OCI-LY3 (cell line): ENCODE measurements around the gene ALPG.

ENCODE experiments used
- H2AFZ ChIP-seq: fragments of 200-600, 300-600 bp; shearing (Covaris generic); 2 replicates; pipeline ENCODE4 v1.6.0; 2014; ENCODE audit warnings: antibody characterized with exemption, low read depth, low read length
- H3K27ac ChIP-seq: fragments of 200-600, 300-600 bp; sonication (generic); 2 replicates; pipeline ENCODE4 v1.5.1; 2014; ENCODE audit warnings: mild to moderate bottlenecking, low read length, moderate library complexity, mixed read lengths
- H3K27me3 ChIP-seq: fragments of 200-600, 300-600 bp; sonication (generic); 2 replicates; pipeline ENCODE4 v1.6.1; 2014; ENCODE audit warnings: low read depth, low read length, mixed read lengths
- H3K36me3 ChIP-seq: fragments of 200-600, 300-600 bp; sonication (generic); replicated peaks from 2 replicates; pipeline ENCODE3; 2014; ENCODE audit warnings: low read depth, low read length, mixed read lengths
- H3K4me1 ChIP-seq: fragments of 300-600, 200-600 bp; sonication (generic); 2 replicates; pipeline ENCODE4 v1.6.1; 2014; ENCODE audit warnings: low read length, mixed read lengths
- H3K4me2 ChIP-seq: fragments of 200-600, 300-600 bp; sonication (generic); 2 replicates; pipeline ENCODE4 v1.6.1; 2014; ENCODE audit warnings: low read length, mixed read lengths
- H3K4me3 ChIP-seq: fragments of 300-600, 200-600 bp; sonication (generic); 2 replicates; pipeline ENCODE4 v1.5.1; 2014; ENCODE audit warnings: antibody characterized with exemption, mild to moderate bottlenecking, low read length, moderate library complexity
- H3K79me2 ChIP-seq: fragments of 300-600, 200-600 bp; shearing (Covaris generic); 2 replicates; pipeline ENCODE4 v1.6.1; 2014; ENCODE audit warnings: mild to moderate bottlenecking, low read length, mixed read lengths
- H3K9ac ChIP-seq: fragments of 300-600, 200-600 bp; shearing (Covaris generic); 2 replicates; pipeline ENCODE4 v1.6.0; 2014; ENCODE audit warnings: mild to moderate bottlenecking, low read length, moderate library complexity
- H3K9me3 ChIP-seq: fragments of 200-600, 300-600 bp; shearing (Covaris generic); 2 replicates; pipeline ENCODE4 v1.6.1; 2014; ENCODE audit warnings: low read length, mixed read lengths; ENCODE audit not compliant: insufficient read depth
- H4K20me1 ChIP-seq: fragments of 200-600, 300-600 bp; sonication (generic); 2 replicates; pipeline ENCODE4 v1.6.1; 2016; ENCODE audit warnings: low read length, mixed read lengths; ENCODE audit not compliant: insufficient read depth
- CTCF ChIP-seq: fragments of 200-600, 300-600 bp; sonication (generic); IDR thresholded peaks from 2 replicates; pipeline ENCODE4 v1.5.1; 2014; ENCODE audit warnings: antibody characterized with exemption, low read length, low read depth
- EZH2phosphoT487 ChIP-seq: fragments of 200-600 bp; shearing (Covaris generic); IDR thresholded peaks from 2 replicates; pipeline ENCODE4 v1.6.1; 2018; ENCODE audit warnings: antibody characterized with exemption, mixed run types, low read depth

The ALPG gene

GRCh38 chr2:232419245-232420072, 12.8 kb downstream of the ALPG start:
- TF ChIP-seq EZH2phosphoT487 = no peak
- no peak for TF ChIP-seq CTCF
- no peaks in the 10 kb centered on the region for H3K27me3 ChIP-seq
- no peak overlapping the region for H3K9ac ChIP-seq
- H3K4me1 ChIP-seq = no peaks in the 10 kb centered on the region
- H3K36me3 ChIP-seq = no peaks in the 10 kb centered on the region
- no peak overlapping the region for H3K27ac ChIP-seq
- no peak overlapping the region for H2AFZ ChIP-seq
- no peak overlapping the region for H3K4me2 ChIP-seq
- no peaks in the 10 kb centered on the region for H4K20me1 ChIP-seq
- H3K9me3 ChIP-seq = no peaks in the 10 kb centered on the region
- no peaks in the 10 kb centered on the region for H3K79me2 ChIP-seq
- H3K4me3 ChIP-seq = no peak overlapping the region

GRCh38 chr2:232420073-232420454, 13.4 kb downstream of the ALPG start:
- Histone ChIP-seq H3K4me2 (no peak overlapping the region), H3K27ac (no peak overlapping the region), H4K20me1 (no peaks in the 10 kb centered on the region), H3K36me3 (no peaks in the 10 kb centered on the region), H3K9ac (no peak overlapping the region), H3K79me2 (no peaks in the 10 kb centered on the region), H3K4me3 (no peak overlapping the region), H3K27me3 (no peaks in the 10 kb centered on the region), H3K4me1 (no peaks in the 10 kb centered on the region), H3K9me3 (no peaks in the 10 kb centered on the region), H2AFZ (no peak overlapping the region)
- TF ChIP-seq CTCF (no peak), EZH2phosphoT487 (no peak)

GRCh38 chr2:232420463-232421188, 14.0 kb downstream of the ALPG start:
- Histone ChIP-seq H4K20me1 (no peaks in the 10 kb centered on the region), H3K27ac (no peak overlapping the region), H3K79me2 (no peaks in the 10 kb centered on the region), H3K9me3 (no peaks in the 10 kb centered on the region), H2AFZ (no peak overlapping the region), H3K4me3 (no peak overlapping the region), H3K4me2 (no peak overlapping the region), H3K27me3 (no peaks in the 10 kb centered on the region), H3K9ac (no peak overlapping the region), H3K36me3 (no peaks in the 10 kb centered on the region), H3K4me1 (no peaks in the 10 kb centered on the region)
- TF ChIP-seq EZH2phosphoT487 (no peak), CTCF (no peak)

- no peak overlapping the region for H3K4me2 ChIP-seq
- H3K27me3 ChIP-seq = no peaks in the 10 kb centered on the region
- no peak overlapping the region for H3K27ac ChIP-seq
- no peak for TF ChIP-seq CTCF
- no peaks in the 10 kb centered on the region for H3K4me1 ChIP-seq
- no peaks in the 10 kb centered on the region for H3K36me3 ChIP-seq
- no peak overlapping the region for H3K9ac ChIP-seq
- H3K9me3 ChIP-seq = no peaks in the 10 kb centered on the region
- H4K20me1 ChIP-seq = no peaks in the 10 kb centered on the region
- no peak overlapping the region for H2AFZ ChIP-seq
- no peak overlapping the region for H3K4me3 ChIP-seq
- no peaks in the 10 kb centered on the region for H3K79me2 ChIP-seq
Measured at GRCh38 chr2:232421189-232421785, 14.6 kb downstream of the ALPG start.
